Measurements from ENCODE around the gene NPFF.

- TF ChIP-seq, protein P1, sequence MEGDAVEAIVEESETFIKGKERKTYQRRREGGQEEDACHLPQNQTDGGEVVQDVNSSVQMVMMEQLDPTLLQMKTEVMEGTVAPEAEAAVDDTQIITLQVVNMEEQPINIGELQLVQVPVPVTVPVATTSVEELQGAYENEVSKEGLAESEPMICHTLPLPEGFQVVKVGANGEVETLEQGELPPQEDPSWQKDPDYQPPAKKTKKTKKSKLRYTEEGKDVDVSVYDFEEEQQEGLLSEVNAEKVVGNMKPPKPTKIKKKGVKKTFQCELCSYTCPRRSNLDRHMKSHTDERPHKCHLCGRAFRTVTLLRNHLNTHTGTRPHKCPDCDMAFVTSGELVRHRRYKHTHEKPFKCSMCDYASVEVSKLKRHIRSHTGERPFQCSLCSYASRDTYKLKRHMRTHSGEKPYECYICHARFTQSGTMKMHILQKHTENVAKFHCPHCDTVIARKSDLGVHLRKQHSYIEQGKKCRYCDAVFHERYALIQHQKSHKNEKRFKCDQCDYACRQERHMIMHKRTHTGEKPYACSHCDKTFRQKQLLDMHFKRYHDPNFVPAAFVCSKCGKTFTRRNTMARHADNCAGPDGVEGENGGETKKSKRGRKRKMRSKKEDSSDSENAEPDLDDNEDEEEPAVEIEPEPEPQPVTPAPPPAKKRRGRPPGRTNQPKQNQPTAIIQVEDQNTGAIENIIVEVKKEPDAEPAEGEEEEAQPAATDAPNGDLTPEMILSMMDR (conservative IDR thresholded peaks at IDR 0.05 in 1 of 2, IDR thresholded peaks at IDR 0.05 in 1 of 2; ENCODE audit: low read depth in 1 of 2, low read length in 2 of 2) = no peak
- TF ChIP-seq EZH2 (IDR thresholded peaks at IDR 0.05; ENCODE audit: low read length, missing control alignments) = no peak
Observed at GRCh38 chr12:53478865-53479264, 28.4 kb downstream of the NPFF start.

Data from fibroblast of lung (primary cell).